ENCODE data around the gene TEX14.

DNA sequence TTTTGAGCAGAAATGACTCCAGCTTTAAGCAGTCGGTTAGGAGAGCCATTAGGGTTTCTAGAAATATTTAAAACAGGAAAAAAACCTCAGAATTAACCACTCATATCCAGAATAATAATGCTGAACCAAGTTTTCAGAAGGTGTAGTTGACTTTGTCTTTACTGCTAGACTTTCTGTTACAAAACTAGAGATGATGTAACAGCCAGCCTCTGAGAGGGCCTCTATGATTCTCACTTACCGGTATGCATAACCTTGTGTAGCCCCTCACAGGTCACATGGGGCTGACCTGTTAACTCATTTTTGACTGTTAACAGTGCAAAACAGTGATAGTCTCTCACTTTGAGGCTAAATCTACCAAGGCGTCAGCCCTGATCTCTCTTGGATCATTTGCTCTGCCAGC lies 74.3 kb downstream of the TEX14 start:
- TF ChIP-seq, protein P1, sequence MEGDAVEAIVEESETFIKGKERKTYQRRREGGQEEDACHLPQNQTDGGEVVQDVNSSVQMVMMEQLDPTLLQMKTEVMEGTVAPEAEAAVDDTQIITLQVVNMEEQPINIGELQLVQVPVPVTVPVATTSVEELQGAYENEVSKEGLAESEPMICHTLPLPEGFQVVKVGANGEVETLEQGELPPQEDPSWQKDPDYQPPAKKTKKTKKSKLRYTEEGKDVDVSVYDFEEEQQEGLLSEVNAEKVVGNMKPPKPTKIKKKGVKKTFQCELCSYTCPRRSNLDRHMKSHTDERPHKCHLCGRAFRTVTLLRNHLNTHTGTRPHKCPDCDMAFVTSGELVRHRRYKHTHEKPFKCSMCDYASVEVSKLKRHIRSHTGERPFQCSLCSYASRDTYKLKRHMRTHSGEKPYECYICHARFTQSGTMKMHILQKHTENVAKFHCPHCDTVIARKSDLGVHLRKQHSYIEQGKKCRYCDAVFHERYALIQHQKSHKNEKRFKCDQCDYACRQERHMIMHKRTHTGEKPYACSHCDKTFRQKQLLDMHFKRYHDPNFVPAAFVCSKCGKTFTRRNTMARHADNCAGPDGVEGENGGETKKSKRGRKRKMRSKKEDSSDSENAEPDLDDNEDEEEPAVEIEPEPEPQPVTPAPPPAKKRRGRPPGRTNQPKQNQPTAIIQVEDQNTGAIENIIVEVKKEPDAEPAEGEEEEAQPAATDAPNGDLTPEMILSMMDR (optimal IDR thresholded peaks at IDR 0.05 in 1 of 3, IDR thresholded peaks at IDR 0.05 in 1 of 3, conservative IDR thresholded peaks at IDR 0.05 in 1 of 3; ENCODE audit: extremely low read depth in 1 of 3, insufficient read depth in 2 of 3, low read length in 3 of 3), result no peak
- TF ChIP-seq EZH2 (IDR thresholded peaks at IDR 0.05; ENCODE audit: low read length), result no peak

All from keratinocyte (primary cell).